Activated naive CD4-positive, alpha-beta T cell treated with anti-CD3 and anti-CD28 coated beads, Interleukin-2, amount 50 U/mL, for 72 hours (primary cell): ENCODE measurements around the gene PRM2. TPM values are rescaled to one million over a fixed set of nuclear protein-coding genes. Genes with fewer than 3 reads are reported as not detected.
A peak's percentile ranks its signal among the peaks of the same experiment; 100 is the strongest.
"Not testable (repeated sequence)": the region's sequence is repeated elsewhere in the genome, so short reads cannot be mapped to it uniquely, and the experiment has no call there.

Source experiments
- ATAC-seq, 2 donors: fragments of 150-1000 bp; cut with Tn5 transposase; 2 replicates each; pipeline ENCODE4 v1.10.0; 2021; ENCODE audit warnings: mild to moderate bottlenecking in 2 of 2, moderate library complexity in 2 of 2
- DNase-seq, 2 donors: peaks; one replicate each; pipeline ENCODE4 v3.0.0; 2021 to 2022; ENCODE audit warnings: low spot score in 2 of 2
- H3K27ac Mint-ChIP-seq, 2 donors: one replicate each; pipeline ENCODE4 v1.8.0; 2022; ENCODE audit warnings: mild to moderate bottlenecking in 2 of 2, mixed read lengths in 2 of 2
- H3K36me3 Mint-ChIP-seq, 2 donors: one replicate each; pipeline ENCODE4 v1.8.0; 2022; ENCODE audit warnings: mixed read lengths in 2 of 2
- H3K9me3 Mint-ChIP-seq, 2 donors: one replicate each; pipeline ENCODE4 v1.8.0; 2022; ENCODE audit warnings: mixed read lengths in 2 of 2
- total RNA-seq, 2 donors: library from RNA; stranded (reverse); gene quantifications; one replicate each; pipeline ENCODE4 v1.2.3, GENCODE V29; 2022

The PRM2 gene
- total RNA-seq, 2 donors from 2014 or later = not detected

GRCh38 chr16:11310634-11310977 lies 34.3 kb upstream of the PRM2 start:
- no peak for ATAC-seq
- H3K27ac Mint-ChIP-seq = no peak overlapping the region
- H3K36me3 Mint-ChIP-seq = no peaks in the 10 kb centered on the region
- DNase-seq = no peak
- H3K9me3 Mint-ChIP-seq = no peaks in the 10 kb centered on the region

- DNase-seq = no peak
- ATAC-seq = no peak
- no peak overlapping the region for H3K27ac Mint-ChIP-seq
These were observed 33.8 kb upstream of the PRM2 start for GRCh38 chr16:11309895-11310633.

GRCh38 chr16:11308493-11309283 lies 32.4 kb upstream of the PRM2 start:
- DNase-seq (no peak), ATAC-seq (no peak)
- Mint-ChIP-seq H3K9me3 (no peaks in the 10 kb centered on the region), H3K36me3 (no peaks in the 10 kb centered on the region), H3K27ac (peak overlapping the region in 1 of 2 donors; percentile 44)

More at GRCh38 chr16:11309895-11310633, 33.8 kb upstream of the PRM2 start:
- no peaks in the 10 kb centered on the region for H3K36me3 Mint-ChIP-seq
- H3K9me3 Mint-ChIP-seq = no peaks in the 10 kb centered on the region

GRCh38 chr16:11307639-11308492 lies 31.6 kb upstream of the PRM2 start:
- no peaks in the 10 kb centered on the region for H3K36me3 Mint-ChIP-seq
- H3K9me3 Mint-ChIP-seq = no peaks in the 10 kb centered on the region
- ATAC-seq (no peak), DNase-seq (no peak)
- H3K27ac Mint-ChIP-seq = no peak overlapping the region

GRCh38 chr16:11306997-11307638 lies 30.8 kb upstream of the PRM2 start:
- DNase-seq (no peak), ATAC-seq (peak; percentile 13 to 36)
- H3K36me3 Mint-ChIP-seq = no peaks in the 10 kb centered on the region
- H3K27ac Mint-ChIP-seq = no peak overlapping the region
- no peaks in the 10 kb centered on the region for H3K9me3 Mint-ChIP-seq

- Mint-ChIP-seq H3K27ac (no peak overlapping the region), H3K9me3 (no peaks in the 10 kb centered on the region), H3K36me3 (no peaks in the 10 kb centered on the region)
- ATAC-seq (no peak), DNase-seq (no peak)
These were observed 30.1 kb upstream of the PRM2 start for GRCh38 chr16:11306381-11306780.

GRCh38 chr16:11303405-11304138 lies 27.3 kb upstream of the PRM2 start:
- ATAC-seq (no peak), DNase-seq (no peak)
- Mint-ChIP-seq H3K27ac (no peak overlapping the region), H3K36me3 (no peaks in the 10 kb centered on the region), H3K9me3 (no peaks in the 10 kb centered on the region)

- Mint-ChIP-seq H3K36me3 (no peaks in the 10 kb centered on the region), H3K9me3 (no peaks in the 10 kb centered on the region), H3K27ac (no peak overlapping the region)
- DNase-seq (no peak), ATAC-seq (no peak)
These were observed 26.7 kb upstream of the PRM2 start for GRCh38 chr16:11302977-11303376.

- H3K9me3 Mint-ChIP-seq = no peaks in the 10 kb centered on the region
- H3K27ac Mint-ChIP-seq = no peak overlapping the region
- no peaks in the 10 kb centered on the region for H3K36me3 Mint-ChIP-seq
- DNase-seq (no peak), ATAC-seq (no peak)
These were observed 25.6 kb upstream of the PRM2 start for GRCh38 chr16:11301645-11302501.

- no peaks in the 10 kb centered on the region for H3K9me3 Mint-ChIP-seq
- no peaks in the 10 kb centered on the region for H3K36me3 Mint-ChIP-seq
- DNase-seq (no peak), ATAC-seq (no peak)
- H3K27ac Mint-ChIP-seq = no peak overlapping the region
These were observed 24.2 kb upstream of the PRM2 start for GRCh38 chr16:11300560-11300892.

GRCh38 chr16:11299865-11300559 lies 23.7 kb upstream of the PRM2 start:
- Mint-ChIP-seq H3K27ac (no peak overlapping the region), H3K9me3 (no peaks in the 10 kb centered on the region), H3K36me3 (no peaks in the 10 kb centered on the region)
- ATAC-seq = no peak
- no peak for DNase-seq

- H3K36me3 Mint-ChIP-seq, DNase-seq, ATAC-seq, H3K9me3 Mint-ChIP-seq: not testable (repeated sequence)
- peak overlapping the region in 1 of 2 donors; percentile 61 for H3K27ac Mint-ChIP-seq
These were observed 22.8 kb upstream of the PRM2 start for GRCh38 chr16:11298950-11299547.

GRCh38 chr16:11298143-11298900 lies 22.0 kb upstream of the PRM2 start:
- ATAC-seq = peak in 1 of 2 donors; percentile 5
- no peaks in the 10 kb centered on the region for H3K9me3 Mint-ChIP-seq

More at GRCh38 chr16:11298143-11298900, 22.0 kb upstream of the PRM2 start:
- H3K36me3 Mint-ChIP-seq = no peaks in the 10 kb centered on the region
- H3K27ac Mint-ChIP-seq = peak overlapping the region; percentile 74 to 81
- DNase-seq = no peak
